ENCODE measurements around the gene POLR2B.

POLR2B gene

DNA sequence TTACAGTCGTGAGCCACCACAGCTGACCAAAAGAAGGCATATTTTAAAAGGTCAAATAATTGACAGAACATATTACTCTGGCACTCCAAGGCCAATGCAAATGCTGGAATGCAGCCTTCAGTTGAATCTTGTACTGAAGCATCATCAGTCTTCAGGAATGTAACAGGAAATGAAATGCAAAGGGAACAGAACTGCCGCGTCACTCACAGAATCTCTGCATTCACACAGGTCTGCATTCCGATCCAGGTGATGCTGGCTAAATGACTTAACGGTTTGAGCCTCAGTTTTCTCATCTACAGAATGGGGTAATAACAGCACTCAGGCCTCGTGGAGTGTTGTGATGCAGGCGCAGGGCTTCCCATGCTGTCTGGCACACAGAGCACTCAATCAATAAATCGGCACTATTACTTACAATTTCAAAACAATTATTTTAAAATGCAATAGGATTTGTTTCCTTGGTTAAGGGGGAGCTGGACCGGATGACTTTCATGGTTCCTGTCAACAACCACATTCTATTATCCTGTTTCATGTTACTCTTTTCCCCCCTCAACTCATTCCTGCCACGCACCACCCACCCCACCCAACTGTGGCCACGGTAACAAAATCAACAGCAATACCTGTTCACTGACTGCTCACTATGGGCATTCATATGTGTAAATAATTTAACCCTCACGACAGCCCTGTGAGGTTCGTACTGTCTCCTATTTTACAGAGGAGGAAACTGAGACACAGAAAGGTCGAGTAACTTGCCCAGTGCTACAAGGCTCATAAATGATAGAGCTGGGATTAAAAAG, 99.1 kb downstream of the POLR2B start:
- POLR2A ChIA-PET: no interaction called here
- CTCF ChIA-PET: interaction anchor here (1.2 to 1.3 kb wide), 2 partner anchors 13 to 86 kb away, joined by 5 to 6 read pairs; no protein-coding TSS in a partner anchor
- TF ChIP-seq CTCF (IDR thresholded peaks at IDR 0.05; ENCODE audit: insufficient read depth, low read length, missing control alignments): no peak
- DNase-seq (ENCODE audit: low read depth, low spot score): no peak
- H3K4me3 ChIP-seq (ENCODE audit: low read depth, low read length): no peak overlapping the region

GRCh38 chr4:57078685-57079521, 100.2 kb downstream of the POLR2B start:
- POLR2A ChIA-PET: interaction anchor here (0.7 kb wide), 1 partner anchor 13 kb away, joined by 3 read pairs; no protein-coding TSS in a partner anchor
- no peak overlapping the region for H3K4me3 ChIP-seq (ENCODE audit: low read depth, low read length)
- no peak for DNase-seq (ENCODE audit: low read depth, low spot score)
- CTCF ChIA-PET: interaction anchor here (1.0 to 1.3 kb wide), 3 partner anchors 14 to 84 kb away, joined by 3 to 6 read pairs (median 5); no protein-coding TSS in a partner anchor
- no peak for TF ChIP-seq CTCF (IDR thresholded peaks at IDR 0.05; ENCODE audit: insufficient read depth, low read length, missing control alignments)

Data from AG04449 (cell line).